GM13976 (cell line): Measurements from ENCODE around the gene UBL4A.
A peak's percentile ranks its signal among the peaks of the same experiment; 100 is the strongest.

Experiments used
- DNase-seq: peaks from one replicate; pipeline ENCODE4 v3.0.0; 2012; ENCODE audit warnings: low spot score
- CTCF ChIP-seq: IDR thresholded peaks from 2 replicates; pipeline ENCODE4 v1.5.1; 2012; ENCODE audit warnings: borderline replicate concordance, mild to moderate bottlenecking; ENCODE audit not compliant: insufficient read depth; ENCODE audit errors: extremely low read depth, missing control alignments, control extremely low read depth
- in situ Hi-C: fragments of 300-500 bp; cut with MboI; formaldehyde crosslinking; loops from one replicate; pipeline ENCODE4 v1.12.0; 2022; ENCODE audit warnings: low sequenced_read_pairs, mixed read lengths, inconsistent platforms; ENCODE audit not compliant: unreplicated experiment

Gene UBL4A

GRCh38 chrX:154463611-154464220, 22.7 kb downstream of the UBL4A start:
- DNase-seq, result no peak
- in situ Hi-C loops, result no loop called here
- no peak for TF ChIP-seq CTCF

GRCh38 chrX:154462396-154462795, 24.0 kb downstream of the UBL4A start:
- no peak for TF ChIP-seq CTCF
- in situ Hi-C loops, result no loop called here
- DNase-seq, result no peak

GRCh38 chrX:154460326-154460725, 26.1 kb downstream of the UBL4A start:
- in situ Hi-C loops, result no loop called here
- no peak for DNase-seq
- TF ChIP-seq CTCF, result no peak

GRCh38 chrX:154459832-154460231, 26.6 kb downstream of the UBL4A start:
- no peak for TF ChIP-seq CTCF
- in situ Hi-C loops, result no loop called here
- DNase-seq, result no peak

- no peak for DNase-seq
- TF ChIP-seq CTCF, result no peak
- in situ Hi-C loops, result no loop called here
Measured at GRCh38 chrX:154458954-154459778, 27.2 kb downstream of the UBL4A start.

- TF ChIP-seq CTCF, result no peak
- in situ Hi-C loops, result no loop called here
- peak; percentile 80 for DNase-seq
Measured at GRCh38 chrX:154458116-154458953, 28.1 kb downstream of the UBL4A start, which contains the start of gene PLXNA3. Gene PLXNA3, plus strand, starts transcription at chrX:154458281. Its CDS starts 1,903 bp downstream, at chrX:154460184.
